ENCODE results near the gene NUP50. TPM values are rescaled to one million over a fixed set of nuclear protein-coding genes. Genes with fewer than 3 reads are reported as not detected.

Gene NUP50
- total RNA-seq, 1 donor from 2014 or later, result 19.1 TPM

- DNase-seq, result no peak
- intact Hi-C loops (cut with DNase I), result no loop called here
- no peak for ATAC-seq (ENCODE audit: poor library complexity)
These were observed 40.5 kb downstream of the NUP50 start for GRCh38 chr22:45204241-45204640.

- peak; percentile 25 for DNase-seq
These were observed 41.1 kb downstream of the NUP50 start for GRCh38 chr22:45204819-45205218.

GRCh38 chr22:45205276-45205925 is 41.7 kb downstream of the NUP50 start:
- peak; percentile 22 for DNase-seq
- intact Hi-C loops (cut with DNase I), result no loop called here
- ATAC-seq (ENCODE audit: poor library complexity), result no peak

More at GRCh38 chr22:45204819-45205218, 41.1 kb downstream of the NUP50 start:
- intact Hi-C loops (cut with DNase I), result no loop called here
- ATAC-seq (ENCODE audit: poor library complexity), result no peak

GRCh38 chr22:45206233-45206632 is 42.5 kb downstream of the NUP50 start:
- DNase-seq (no peak), ATAC-seq (ENCODE audit: poor library complexity) (no peak)
- intact Hi-C loops (cut with DNase I), result no loop called here

GRCh38 chr22:45207533-45207932 is 43.8 kb downstream of the NUP50 start:
- intact Hi-C loops (cut with DNase I), result no loop called here
- DNase-seq (no peak), ATAC-seq (ENCODE audit: poor library complexity) (no peak)

- ATAC-seq (ENCODE audit: poor library complexity) (no peak), DNase-seq (peak; percentile 29)
- intact Hi-C loops (cut with DNase I), result no loop called here
These were observed 44.4 kb downstream of the NUP50 start for GRCh38 chr22:45207981-45208664.

GRCh38 chr22:45208696-45208992 is 44.9 kb downstream of the NUP50 start:
- ATAC-seq (ENCODE audit: poor library complexity), result no peak
- intact Hi-C loops (cut with DNase I), result no loop called here
- no peak for DNase-seq

GRCh38 chr22:45208993-45209838 is 45.5 kb downstream of the NUP50 start:
- ATAC-seq (ENCODE audit: poor library complexity) (no peak), DNase-seq (peak; percentile 39)
- intact Hi-C loops (cut with DNase I), result no loop called here

GRCh38 chr22:45210174-45210573 is 46.4 kb downstream of the NUP50 start:
- DNase-seq (no peak), ATAC-seq (ENCODE audit: poor library complexity) (no peak)
- intact Hi-C loops (cut with DNase I), result no loop called here

GRCh38 chr22:45210577-45210976 is 46.9 kb downstream of the NUP50 start:
- DNase-seq, result peak; percentile 29
- no peak for ATAC-seq (ENCODE audit: poor library complexity)
- intact Hi-C loops (cut with DNase I), result no loop called here

GRCh38 chr22:45210991-45211390 is 47.3 kb downstream of the NUP50 start:
- no peak for ATAC-seq (ENCODE audit: poor library complexity)
- intact Hi-C loops (cut with DNase I), result no loop called here

GRCh38 chr22:45211435-45211834 is 47.7 kb downstream of the NUP50 start:
- intact Hi-C loops (cut with DNase I), result no loop called here
- ATAC-seq (ENCODE audit: poor library complexity), result no peak
- no peak for DNase-seq

More at GRCh38 chr22:45210991-45211390, 47.3 kb downstream of the NUP50 start:
- peak; percentile 20 for DNase-seq

- intact Hi-C loops (cut with DNase I), result no loop called here
- ATAC-seq (ENCODE audit: poor library complexity) (no peak), DNase-seq (peak; percentile 37)
These were observed 48.1 kb downstream of the NUP50 start for GRCh38 chr22:45211848-45212247.

- intact Hi-C loops (cut with DNase I), result no loop called here
- ATAC-seq (ENCODE audit: poor library complexity), result peak; percentile 84
- DNase-seq, result peak; percentile 88
These were observed 48.6 kb downstream of the NUP50 start for GRCh38 chr22:45212306-45212709.

- ATAC-seq (ENCODE audit: poor library complexity), result peak; percentile 70
- peak; percentile 69 for DNase-seq
- intact Hi-C loops (cut with DNase I), result no loop called here
These were observed 49.4 kb downstream of the NUP50 start for GRCh38 chr22:45212992-45213751.

GRCh38 chr22:45216133-45217003 is 52.6 kb downstream of the NUP50 start:
- ATAC-seq (ENCODE audit: poor library complexity) (no peak), DNase-seq (peak; percentile 44)
- intact Hi-C loops (cut with DNase I), result no loop called here

- DNase-seq, result no peak
- intact Hi-C loops (cut with DNase I), result no loop called here
- no peak for ATAC-seq (ENCODE audit: poor library complexity)
These were observed 53.6 kb downstream of the NUP50 start for GRCh38 chr22:45217345-45217744.

GRCh38 chr22:45217806-45218205 is 54.1 kb downstream of the NUP50 start:
- DNase-seq (peak; percentile 20), ATAC-seq (ENCODE audit: poor library complexity) (no peak)
- intact Hi-C loops (cut with DNase I), result no loop called here
